Jurkat, Clone E6-1 (cell line): ENCODE measurements around the gene PELI2. TPM values are rescaled to one million over a fixed set of nuclear protein-coding genes. Genes with fewer than 3 reads are reported as not detected.

ENCODE experiments used
- DNase-seq: peaks from one replicate; pipeline ENCODE4 v3.0.0-alpha.2; 2011; ENCODE audit warnings: low read depth, low spot score
- H3K4me3 ChIP-seq: 2 replicates; pipeline ENCODE4 v1.5.1; 2011; ENCODE audit warnings: mild to moderate bottlenecking, low read length, control low read depth, moderate library complexity
- polyA plus RNA-seq: library from polyadenylated mRNA; unstranded; fragments of >200 nt; gene quantifications from one replicate; pipeline ENCODE4 v1.2.1, GENCODE V29; 2012; ENCODE audit warnings: missing spikeins; ENCODE audit not compliant: insufficient read length, insufficient read depth

The PELI2 gene
- polyA plus RNA-seq = 9.9 TPM

GRCh38 chr14:56117765-56118610 lies at the start of gene PELI2:
Gene PELI2, plus strand, starts transcription at chr14:56118411. Its CDS starts 250 bp downstream, at chr14:56118661.
- peak; percentile 74 for DNase-seq
- H3K4me3 ChIP-seq = peak within 1 kb of the TSS; percentile 90

GRCh38 chr14:56073799-56074198 lies 44.4 kb upstream of the PELI2 start:
- no peak for DNase-seq
- no peak overlapping the region for H3K4me3 ChIP-seq

GRCh38 chr14:56075301-56075700 lies 42.9 kb upstream of the PELI2 start:
- DNase-seq = no peak
- H3K4me3 ChIP-seq = no peak overlapping the region

- DNase-seq = no peak
These were observed 37.1 kb upstream of the PELI2 start for GRCh38 chr14:56081139-56081538.

GRCh38 chr14:56082880-56083279 lies 35.3 kb upstream of the PELI2 start:
- DNase-seq = no peak
- no peak overlapping the region for H3K4me3 ChIP-seq

More at GRCh38 chr14:56081139-56081538, 37.1 kb upstream of the PELI2 start:
- H3K4me3 ChIP-seq = no peak overlapping the region

- H3K4me3 ChIP-seq = no peak overlapping the region
- no peak for DNase-seq
These were observed 32.7 kb upstream of the PELI2 start for GRCh38 chr14:56085471-56085870.

- no peak overlapping the region for H3K4me3 ChIP-seq
- DNase-seq = peak; percentile 69
These were observed 30.3 kb upstream of the PELI2 start for GRCh38 chr14:56087671-56088471.

GRCh38 chr14:56088941-56089340 lies 29.3 kb upstream of the PELI2 start:
- DNase-seq = no peak

GRCh38 chr14:56092763-56093162 lies 25.4 kb upstream of the PELI2 start:
- no peak overlapping the region for H3K4me3 ChIP-seq
- DNase-seq = no peak

More at GRCh38 chr14:56088941-56089340, 29.3 kb upstream of the PELI2 start:
- no peak overlapping the region for H3K4me3 ChIP-seq

GRCh38 chr14:56094076-56094475 lies 24.1 kb upstream of the PELI2 start:
- DNase-seq = no peak
- no peak overlapping the region for H3K4me3 ChIP-seq

- DNase-seq = no peak
- H3K4me3 ChIP-seq = no peak overlapping the region
These were observed 20.2 kb upstream of the PELI2 start for GRCh38 chr14:56098021-56098420.

- no peak overlapping the region for H3K4me3 ChIP-seq
- DNase-seq = no peak
These were observed 19.0 kb upstream of the PELI2 start for GRCh38 chr14:56099081-56099797.

GRCh38 chr14:56100556-56100955 lies 17.7 kb upstream of the PELI2 start:
- no peak for DNase-seq

GRCh38 chr14:56102941-56103340 lies 15.3 kb upstream of the PELI2 start:
- no peak overlapping the region for H3K4me3 ChIP-seq
- DNase-seq = no peak

More at GRCh38 chr14:56100556-56100955, 17.7 kb upstream of the PELI2 start:
- no peak overlapping the region for H3K4me3 ChIP-seq

GRCh38 chr14:56107615-56108014 lies 10.6 kb upstream of the PELI2 start:
- DNase-seq = no peak
- no peak overlapping the region for H3K4me3 ChIP-seq

GRCh38 chr14:56108057-56108456 lies 10.2 kb upstream of the PELI2 start:
- no peak overlapping the region for H3K4me3 ChIP-seq
- DNase-seq = no peak

- no peak for DNase-seq
- no peak overlapping the region for H3K4me3 ChIP-seq
These were observed 5.4 kb upstream of the PELI2 start for GRCh38 chr14:56112781-56113180.

GRCh38 chr14:56115334-56115870 lies 2.8 kb upstream of the PELI2 start:
- no peak for DNase-seq
- no peak overlapping the region for H3K4me3 ChIP-seq
